Astrocyte of the cerebellum (primary cell): ENCODE data around the gene TP53AIP1.
A peak's percentile ranks its signal among the peaks of the same experiment; 100 is the strongest.

Experiments
- DNase-seq: peaks from one replicate; pipeline ENCODE4 v3.0.0-alpha.2; 2011; ENCODE audit warnings: low read depth
- H3K4me3 ChIP-seq: 2 replicates; pipeline ENCODE4 v1.5.1; 2011; ENCODE audit warnings: mild to moderate bottlenecking, low read depth, low read length, moderate library complexity
- in situ Hi-C: cut with HindIII; loops from 2 replicates; pipeline ENCODE4 v1.10.0; 2017; ENCODE audit warnings: low sequenced_read_pairs
- TF ChIP-seq, protein P1 (sequence below): IDR thresholded peaks from 2 replicates; pipeline ENCODE4 v1.5.1; 2012; ENCODE audit warnings: low read length, low read depth, moderate library complexity, mild to moderate bottlenecking; ENCODE audit errors: missing control alignments

The TP53AIP1 gene

DNA sequence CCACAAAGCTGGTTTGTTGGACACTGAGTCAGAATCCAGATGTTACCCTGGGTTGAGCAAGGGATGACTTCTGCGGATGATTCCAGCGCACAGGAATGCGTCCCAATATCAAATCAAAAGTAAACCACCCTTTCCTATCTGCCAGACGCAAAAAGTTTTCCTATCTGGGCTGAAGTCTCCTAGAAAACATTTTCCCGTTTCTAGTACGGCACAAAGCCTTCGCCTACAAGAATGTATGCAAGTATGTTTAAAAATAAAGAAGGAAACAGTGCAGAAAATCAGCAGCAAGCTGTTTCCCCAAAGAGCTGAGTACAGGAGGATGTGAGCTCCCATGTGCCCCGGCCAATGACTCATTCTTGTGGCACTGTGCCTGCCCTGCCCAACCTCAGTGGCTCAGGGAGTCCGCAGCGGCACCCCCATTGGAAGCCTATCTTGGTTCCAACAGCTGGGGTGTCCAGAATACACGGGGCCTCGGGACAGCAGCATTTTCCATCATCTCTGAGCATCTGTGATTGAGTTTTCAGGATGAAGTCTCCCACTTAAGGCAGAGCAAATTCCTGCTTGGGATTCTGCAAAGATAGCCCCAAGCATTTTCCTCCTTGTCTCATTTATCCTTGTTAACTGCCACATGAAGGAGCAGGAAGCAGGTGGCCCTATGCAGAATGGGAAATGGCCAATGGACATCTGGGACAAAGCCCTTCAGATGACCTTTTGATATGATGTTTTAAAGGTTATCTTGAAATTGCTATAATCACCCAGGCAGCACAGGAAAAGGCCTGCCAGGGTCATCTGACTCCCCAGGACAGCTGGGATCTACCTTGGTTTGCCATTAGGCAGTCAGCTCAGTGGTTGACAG is 34.1 kb downstream of the TP53AIP1 start:
- no peak overlapping the region for H3K4me3 ChIP-seq
- in situ Hi-C loops = no loop called here
- TF ChIP-seq, protein P1, sequence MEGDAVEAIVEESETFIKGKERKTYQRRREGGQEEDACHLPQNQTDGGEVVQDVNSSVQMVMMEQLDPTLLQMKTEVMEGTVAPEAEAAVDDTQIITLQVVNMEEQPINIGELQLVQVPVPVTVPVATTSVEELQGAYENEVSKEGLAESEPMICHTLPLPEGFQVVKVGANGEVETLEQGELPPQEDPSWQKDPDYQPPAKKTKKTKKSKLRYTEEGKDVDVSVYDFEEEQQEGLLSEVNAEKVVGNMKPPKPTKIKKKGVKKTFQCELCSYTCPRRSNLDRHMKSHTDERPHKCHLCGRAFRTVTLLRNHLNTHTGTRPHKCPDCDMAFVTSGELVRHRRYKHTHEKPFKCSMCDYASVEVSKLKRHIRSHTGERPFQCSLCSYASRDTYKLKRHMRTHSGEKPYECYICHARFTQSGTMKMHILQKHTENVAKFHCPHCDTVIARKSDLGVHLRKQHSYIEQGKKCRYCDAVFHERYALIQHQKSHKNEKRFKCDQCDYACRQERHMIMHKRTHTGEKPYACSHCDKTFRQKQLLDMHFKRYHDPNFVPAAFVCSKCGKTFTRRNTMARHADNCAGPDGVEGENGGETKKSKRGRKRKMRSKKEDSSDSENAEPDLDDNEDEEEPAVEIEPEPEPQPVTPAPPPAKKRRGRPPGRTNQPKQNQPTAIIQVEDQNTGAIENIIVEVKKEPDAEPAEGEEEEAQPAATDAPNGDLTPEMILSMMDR = no peak
- no peak for DNase-seq

DNA sequence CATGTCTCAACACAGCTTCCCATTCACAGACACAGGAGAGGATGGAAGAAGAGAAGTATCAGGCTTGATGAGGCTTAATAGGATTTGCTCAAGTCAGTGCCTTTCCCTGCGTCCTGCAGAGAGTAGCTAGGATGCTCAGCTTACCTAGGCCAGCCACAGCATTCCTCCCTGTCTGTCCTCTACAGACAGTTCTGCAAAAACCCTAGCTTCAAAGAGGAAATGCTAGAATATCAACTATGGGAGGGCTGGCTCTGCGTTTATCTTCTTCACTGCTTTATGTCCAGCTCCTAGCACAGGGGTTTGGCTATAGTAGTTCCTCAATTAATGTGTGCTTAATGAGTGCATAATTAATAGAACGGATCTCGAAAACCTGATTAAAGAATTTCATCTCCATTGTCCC is 35.1 kb downstream of the TP53AIP1 start:
- DNase-seq = no peak
- in situ Hi-C loops = no loop called here
- no peak overlapping the region for H3K4me3 ChIP-seq
- TF ChIP-seq, protein P1 = no peak

DNA sequence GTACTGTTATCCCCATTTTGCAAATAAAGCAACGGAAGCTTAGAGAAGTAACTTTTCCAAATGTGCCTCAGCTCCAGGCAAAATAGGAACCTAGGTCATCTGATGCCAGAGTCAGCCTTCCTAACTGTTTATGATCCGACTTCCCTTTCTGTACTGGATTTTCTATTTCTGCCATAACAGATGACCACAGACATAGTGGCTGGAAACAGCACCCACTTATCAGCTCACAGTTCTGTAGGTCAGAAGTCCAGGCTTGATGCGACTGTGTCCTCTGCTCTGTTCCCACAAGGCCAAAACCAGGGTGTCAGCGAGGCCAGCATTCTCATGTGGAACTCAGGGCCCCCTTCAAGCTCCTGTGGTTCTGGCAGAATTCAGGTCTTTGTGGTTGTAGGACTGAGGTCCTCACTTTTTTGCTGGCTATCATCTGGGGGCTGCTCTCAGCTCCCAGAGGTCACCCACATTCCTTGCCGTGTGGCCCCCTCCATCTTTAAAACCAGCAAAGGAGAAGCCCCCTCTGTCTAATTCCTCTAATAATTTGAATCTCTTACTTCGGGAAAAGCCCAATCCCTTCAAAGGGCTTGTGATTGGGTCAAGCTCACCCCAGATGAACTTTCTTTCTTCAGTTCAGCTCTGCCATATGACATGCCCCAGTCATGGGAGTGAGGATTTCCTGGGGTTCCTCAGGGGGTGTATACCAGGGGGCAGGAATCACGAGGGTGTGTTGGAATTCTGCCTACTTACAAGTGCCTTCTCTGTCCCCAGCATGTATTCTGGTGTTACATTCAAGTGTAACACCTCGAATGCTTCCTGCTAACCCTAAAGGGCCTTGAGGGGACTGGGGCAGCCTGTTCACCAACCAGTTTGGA is 36.3 kb downstream of the TP53AIP1 start:
- H3K4me3 ChIP-seq = no peak overlapping the region
- in situ Hi-C loops = no loop called here
- TF ChIP-seq, protein P1 = no peak
- no peak for DNase-seq

DNA sequence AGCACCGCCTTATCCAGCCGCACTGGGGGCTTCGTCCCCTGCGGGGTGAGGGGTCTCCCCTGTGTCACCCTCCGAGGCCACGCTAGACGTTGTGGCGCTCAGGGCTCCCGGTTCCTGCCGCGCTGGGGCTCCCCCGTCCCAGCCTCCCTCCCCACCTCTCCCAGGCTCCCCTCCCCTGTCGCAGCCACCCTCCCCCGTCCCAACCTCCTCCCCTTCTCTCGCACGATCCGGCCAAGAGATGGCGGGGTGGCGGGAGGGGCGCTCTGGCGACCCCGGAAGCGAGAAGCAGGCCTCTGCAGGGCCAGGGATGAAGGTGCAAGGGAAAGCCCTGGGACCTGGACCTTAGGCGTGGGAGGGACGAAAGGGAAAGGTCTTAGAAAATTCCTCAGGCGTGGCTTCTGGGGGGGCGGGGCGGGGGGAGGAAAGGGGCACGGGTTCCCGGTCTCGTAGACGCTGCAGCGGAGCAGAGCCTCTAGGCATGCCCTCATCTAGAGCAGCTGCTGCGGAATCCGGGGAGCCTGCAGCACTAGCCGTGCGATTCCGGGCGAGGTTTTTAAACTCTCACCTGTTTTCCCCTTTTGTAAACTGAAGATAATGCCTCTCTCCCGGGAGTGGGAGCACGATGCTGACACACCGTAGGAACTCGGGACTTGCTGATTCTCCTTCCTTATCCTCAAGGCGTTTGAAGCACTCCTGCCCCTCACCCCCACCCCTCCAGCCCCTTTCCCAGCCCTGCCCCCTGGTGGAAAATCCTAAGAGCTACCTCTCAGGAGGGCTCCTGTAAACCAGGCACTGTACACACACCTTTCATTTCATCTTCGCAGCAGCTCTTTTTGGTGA is 37.1 kb downstream of the TP53AIP1 start:
- DNase-seq = no peak
- peak overlapping the region; percentile 45 for H3K4me3 ChIP-seq
- TF ChIP-seq, protein P1 = peak; percentile 42
- in situ Hi-C loops = no loop called here

DNA sequence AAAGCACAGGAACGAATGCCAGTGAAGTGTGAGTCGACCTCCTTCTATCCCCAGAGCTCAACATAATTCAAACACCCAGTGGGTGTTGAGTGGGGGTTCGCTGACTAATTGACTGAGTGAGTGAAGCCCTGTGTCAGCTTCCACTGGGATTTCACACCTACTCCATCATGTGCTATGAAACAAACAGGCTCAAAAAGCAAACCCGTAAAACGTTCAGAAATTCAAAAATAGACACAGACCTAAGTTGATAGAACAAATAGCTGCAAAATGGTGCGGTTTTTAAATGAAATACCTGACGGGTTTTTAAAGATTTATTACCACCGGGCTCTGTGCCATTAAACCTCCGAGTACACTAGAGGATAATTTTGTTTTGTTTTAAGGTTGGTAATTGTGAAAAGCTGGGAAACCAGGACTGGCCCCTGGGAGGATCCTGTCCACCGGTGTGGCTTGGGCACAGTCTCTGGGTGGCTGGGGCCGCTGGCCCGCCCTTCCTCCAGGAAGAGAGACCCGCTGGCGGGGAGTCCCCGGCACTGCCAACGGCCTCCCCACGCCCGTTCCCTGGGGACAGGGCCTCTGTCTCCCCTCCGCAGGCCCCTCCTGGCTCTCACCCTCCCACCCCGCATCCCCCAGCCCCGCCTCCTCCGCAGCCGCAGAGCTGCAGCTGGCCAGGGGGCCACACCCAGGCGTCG is 37.9 kb downstream of the TP53AIP1 start:
- in situ Hi-C loops = no loop called here
- H3K4me3 ChIP-seq = peak overlapping the region; percentile 45
- TF ChIP-seq, protein P1 = no peak
- DNase-seq = no peak
